Measurements from ENCODE around the gene SLFN11. TPM values are rescaled to one million over a fixed set of nuclear protein-coding genes. Genes with fewer than 3 reads are reported as not detected.

Gene SLFN11
- total RNA-seq, 1 experiment from 2014 or later, result 0.90 TPM

GRCh38 chr17:35322749-35323148 is 50.7 kb downstream of the SLFN11 start:
- no peak overlapping the region for H3K27ac Mint-ChIP-seq
- Histone ChIP-seq H2BK120ac (ENCODE audit: low read depth, low read length, poor library complexity, severe bottlenecking) (no peak overlapping the region), H3K4me1 (ENCODE audit: insufficient read depth, low read length) (no peaks in the 10 kb centered on the region), H3K56ac (ENCODE audit: insufficient read length, low read depth, low read length) (no peak overlapping the region), H3K23ac (ENCODE audit: insufficient read length, low read depth, low read length) (no peak overlapping the region), H2BK15ac (ENCODE audit: low read depth, low read length) (no peak overlapping the region), H3K27me3 (ENCODE audit: insufficient read depth, low read length) (no peaks in the 10 kb centered on the region), H3T11ph (ENCODE audit: low read length) (no peak overlapping the region), H3K23me2 (ENCODE audit: insufficient read length, low read depth, low read length, poor library complexity, severe bottlenecking) (no peaks in the 10 kb centered on the region), H4K20me1 (ENCODE audit: control insufficient read depth, insufficient read depth, insufficient read length) (no peaks in the 10 kb centered on the region), H2AFZ (ENCODE audit: low read length) (no peak overlapping the region), H3K27ac (ENCODE audit: insufficient read length, low read depth, low read length) (no peak overlapping the region), H4K8ac (replicated peaks; ENCODE audit: insufficient read length, low read depth, low read length) (no peak overlapping the region), H3K9ac (ENCODE audit: extremely low read depth, insufficient read length, low read length) (no peak overlapping the region), H4K91ac (ENCODE audit: insufficient read length, low read depth, low read length) (no peak overlapping the region), H2BK5ac (ENCODE audit: insufficient read length, low read length) (no peak overlapping the region), H3K9me3 (ENCODE audit: control insufficient read depth, low read depth, low read length) (no peaks in the 10 kb centered on the region), H3K79me2 (ENCODE audit: insufficient read depth, low read length) (no peaks in the 10 kb centered on the region), H2BK20ac (ENCODE audit: low read depth, low read length, poor library complexity, severe bottlenecking) (no peak overlapping the region), H2AK5ac (ENCODE audit: insufficient read length, low read length) (no peak overlapping the region), H3K79me1 (ENCODE audit: insufficient read depth, low read depth, low read length, poor library complexity, severe bottlenecking) (no peaks in the 10 kb centered on the region), H3K18ac (ENCODE audit: insufficient read length, low read depth, low read length) (no peak overlapping the region), H3K4ac (ENCODE audit: low read depth, low read length) (no peak overlapping the region), H2BK12ac (ENCODE audit: insufficient read length, low read depth, low read length) (no peak overlapping the region), H4K5ac (ENCODE audit: insufficient read length, low read depth, low read length) (no peak overlapping the region), H3K14ac (ENCODE audit: insufficient read depth, low read length) (no peak overlapping the region), H3K4me2 (ENCODE audit: insufficient read depth, insufficient read length, low read length) (no peak overlapping the region)
- H3K36me3 Mint-ChIP-seq (ENCODE audit: insufficient read depth in 1 of 3, low read depth in 3 of 3), result peaks cover 0 to 14% (median 4%) of the 10 kb centered on the region in 3 experiments; a peak in 5 of 7 replicates
- H3K9me3 Mint-ChIP-seq, result peaks cover 22 to 27% of the 10 kb centered on the region in 2 experiments
- no peak for TF ChIP-seq CTCF (conservative IDR thresholded peaks at IDR 0.05)
- peaks cover 5% of the 10 kb centered on the region for H3K27me3 Mint-ChIP-seq (ENCODE audit: low read depth)
- H3K4me1 Mint-ChIP-seq, result no peaks in the 10 kb centered on the region
- H3K4me3 Mint-ChIP-seq, result no peak overlapping the region
- WGBS (ENCODE audit: extremely low coverage, insufficient read length, low lambda C conversion rate), result no CpG with 5 or more reads among the region's 1 CpG
- no peak for DNase-seq

Data from H9 (cell line).